Measurements from ENCODE around the gene NEURL2.
"Not testable (repeated sequence)": the region's sequence is repeated elsewhere in the genome, so short reads cannot be mapped to it uniquely, and the experiment has no call there.

The NEURL2 gene

GRCh38 chr20:45890985-45891983 lies at the start of gene NEURL2, which contains the start of gene CTSA:
TSS of gene NEURL2 (minus strand) at chr20:45891208. CDS start at chr20:45890991, 217 bp downstream.
TSS of gene CTSA (plus strand) at chr20:45891335. CDS start at chr20:45891569, 234 bp downstream.
- DNase-seq, result peak; percentile 41 to 65

GRCh38 chr20:45940469-45940868 lies 49.5 kb upstream of the NEURL2 start:
- no peak for DNase-seq

DNA sequence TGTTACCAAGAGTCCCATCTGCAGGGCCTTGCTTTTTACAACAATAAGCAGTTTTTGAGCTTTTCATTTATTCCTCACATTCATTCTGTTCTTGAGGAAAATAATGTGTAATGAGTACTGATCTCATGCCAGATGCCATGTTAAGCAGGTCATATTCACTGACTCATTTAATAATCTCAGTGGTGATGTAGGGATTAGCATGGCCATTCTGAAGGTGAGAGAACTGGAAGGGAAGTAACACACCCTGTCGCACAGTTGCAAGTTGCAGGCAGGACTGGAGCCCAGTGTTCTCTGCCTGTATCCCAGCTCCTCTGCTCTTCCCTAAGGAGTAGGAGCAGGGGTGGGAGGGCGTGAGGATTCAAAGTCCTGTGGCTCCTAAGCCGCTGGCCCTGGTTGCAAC lies 49.0 kb upstream of the NEURL2 start:
- no peak for DNase-seq

- DNase-seq, result no peak
Measured at GRCh38 chr20:45938727-45939438, 47.9 kb upstream of the NEURL2 start.

DNA sequence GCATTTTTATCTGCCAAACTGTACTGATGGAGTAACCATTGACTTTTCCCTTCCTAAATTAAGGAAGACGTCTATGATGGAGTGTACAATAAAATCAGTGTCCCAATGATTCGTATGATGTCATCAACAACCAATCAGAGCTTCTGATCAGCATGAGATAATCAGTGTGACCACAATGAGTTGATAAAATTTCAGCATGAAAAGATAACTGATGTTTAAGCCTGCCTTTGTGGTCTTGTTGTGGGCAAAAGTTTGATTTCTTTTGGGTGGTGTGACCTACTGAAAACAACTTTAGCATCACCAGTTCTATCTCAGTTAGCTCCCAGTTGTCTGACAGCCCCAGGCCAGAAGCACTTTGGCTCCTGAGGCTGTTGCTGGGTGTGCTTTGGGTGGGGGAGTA lies 46.8 kb upstream of the NEURL2 start:
- no peak for DNase-seq

DNA sequence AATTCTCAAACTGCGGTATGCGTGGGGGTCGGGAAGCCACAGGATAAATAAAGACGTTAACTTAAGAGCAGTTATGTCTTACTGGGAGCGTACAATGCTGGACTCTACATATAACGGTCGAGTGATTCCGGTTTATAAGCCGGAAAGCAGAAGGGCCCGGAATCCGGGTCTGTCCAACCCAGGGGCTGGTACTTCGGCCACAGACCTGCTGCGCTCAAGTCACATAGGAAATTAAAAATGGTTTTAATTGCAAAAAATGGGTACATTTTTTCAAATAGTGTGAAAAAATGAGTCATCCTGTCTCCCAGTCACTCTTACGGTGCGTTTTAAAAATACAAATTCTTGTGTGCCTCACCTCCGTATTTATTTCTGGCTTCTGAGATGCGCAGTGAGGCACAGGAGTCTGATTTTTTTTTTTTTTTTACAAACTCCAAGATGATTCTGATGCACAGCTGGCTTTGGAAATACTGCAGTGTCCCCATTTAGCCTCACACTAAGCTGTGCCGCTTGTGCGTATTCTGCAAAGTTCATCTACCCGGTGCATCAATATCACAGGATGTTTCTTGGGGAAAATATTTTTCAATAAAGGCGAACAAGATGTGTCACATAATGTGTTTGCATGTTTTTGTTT lies 44.5 kb upstream of the NEURL2 start:
- DNase-seq, result no peak

GRCh38 chr20:45934586-45935415 lies 43.8 kb upstream of the NEURL2 start, which contains the start of gene PCIF1:
TSS of gene PCIF1 (plus strand) at chr20:45934683. CDS start at chr20:45939000, 4,317 bp downstream.
- peak; percentile 93 to 98 for DNase-seq

- DNase-seq, result no peak
Measured at GRCh38 chr20:45934046-45934585, 43.1 kb upstream of the NEURL2 start.

DNA sequence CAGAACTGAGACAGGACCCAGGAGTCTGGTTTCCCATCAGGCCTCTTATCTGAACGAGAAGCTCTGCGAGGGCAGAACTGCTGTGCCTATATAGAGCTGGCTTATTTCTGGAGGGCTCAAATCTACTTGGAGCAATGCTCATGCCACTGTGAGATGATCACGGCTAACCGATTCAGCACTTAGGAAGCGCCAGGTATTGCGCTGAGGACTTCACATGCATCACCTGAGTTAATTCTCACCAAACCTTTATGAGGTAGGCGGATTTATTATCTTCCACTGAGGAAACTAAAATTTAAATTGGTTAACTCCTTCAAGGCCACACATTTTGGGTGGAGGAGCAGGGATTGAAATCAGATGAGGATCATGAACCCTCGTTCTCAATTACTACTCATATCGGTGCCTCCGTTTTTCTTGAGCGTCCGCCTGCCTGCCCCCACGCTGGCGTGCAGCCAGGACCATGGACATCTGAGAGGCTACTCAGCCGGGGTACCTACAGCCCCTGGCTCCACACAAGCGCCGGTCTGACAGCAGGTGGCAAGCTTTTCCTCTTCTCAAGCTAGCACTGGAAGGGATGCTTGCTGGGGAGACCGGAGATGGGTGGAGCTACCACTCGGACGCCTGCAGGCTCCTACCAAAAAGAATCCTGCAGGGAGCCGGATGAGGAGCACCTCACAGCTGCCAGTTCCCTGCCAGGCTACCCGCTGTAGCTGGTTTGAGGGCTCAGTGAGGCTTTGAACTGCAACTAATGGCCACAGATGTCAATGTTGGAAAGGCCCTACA lies 42.4 kb upstream of the NEURL2 start:
- peak; percentile 17 to 34 for DNase-seq

DNA sequence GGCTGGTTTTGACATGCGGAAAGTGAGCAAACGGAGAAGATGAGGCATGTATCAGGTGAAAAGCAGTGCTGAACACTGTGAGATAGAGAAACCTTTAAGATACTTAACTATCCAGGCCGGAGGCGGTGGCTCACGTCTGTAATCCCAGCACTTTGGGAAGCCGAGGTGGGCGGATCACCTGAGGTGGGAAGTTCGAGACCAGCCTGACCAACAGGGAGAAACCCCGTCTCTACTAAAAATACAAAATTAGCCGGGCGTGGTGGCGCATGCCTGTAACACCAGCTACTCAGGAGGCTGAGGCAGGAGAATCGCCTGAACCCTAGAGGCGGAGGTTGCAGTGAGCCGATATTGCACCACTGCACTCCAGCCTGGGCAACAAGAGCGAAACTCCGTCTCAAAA lies 40.7 kb upstream of the NEURL2 start:
- not testable (repeated sequence) for DNase-seq

DNA sequence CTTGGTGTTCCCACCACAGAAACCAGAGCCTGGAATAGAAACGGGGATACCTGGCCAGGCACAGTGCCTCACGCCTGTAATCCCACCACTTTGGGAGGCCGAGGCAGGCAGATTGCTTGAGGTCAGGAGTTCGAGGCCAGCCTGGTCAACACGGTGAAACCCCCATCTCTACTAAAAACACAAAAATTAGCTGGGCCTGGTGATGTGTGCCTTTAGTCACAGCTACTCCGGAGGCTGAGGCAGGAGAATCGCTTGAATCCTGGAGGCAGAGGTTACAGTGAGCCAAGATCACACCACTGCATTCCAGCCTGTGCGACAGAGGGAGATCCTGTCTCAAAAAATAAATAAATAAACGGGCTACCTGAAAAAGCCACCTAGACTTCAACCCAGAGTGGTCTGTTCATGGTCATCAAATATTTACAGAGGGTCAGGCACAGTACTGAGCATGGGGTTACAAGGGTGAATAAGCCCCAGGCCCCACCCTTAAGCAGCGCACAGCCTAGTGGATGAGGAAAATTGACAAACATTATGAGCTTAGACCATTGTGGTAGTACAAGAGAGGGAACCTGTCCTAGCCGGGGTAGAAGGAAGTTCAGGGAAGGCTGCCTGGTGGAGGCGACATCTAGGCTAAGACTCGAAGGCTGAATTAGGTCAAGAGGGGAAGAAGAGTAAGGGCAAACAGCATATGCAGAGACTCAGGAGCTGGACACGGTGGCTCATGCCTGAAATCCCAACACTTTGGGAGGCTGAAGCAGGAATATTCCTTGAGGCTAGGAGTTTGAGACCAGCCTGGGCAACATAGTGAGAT lies 36.3 kb upstream of the NEURL2 start:
- no peak for DNase-seq

- DNase-seq, result no peak
Measured at GRCh38 chr20:45926731-45927070, 35.7 kb upstream of the NEURL2 start.

DNA sequence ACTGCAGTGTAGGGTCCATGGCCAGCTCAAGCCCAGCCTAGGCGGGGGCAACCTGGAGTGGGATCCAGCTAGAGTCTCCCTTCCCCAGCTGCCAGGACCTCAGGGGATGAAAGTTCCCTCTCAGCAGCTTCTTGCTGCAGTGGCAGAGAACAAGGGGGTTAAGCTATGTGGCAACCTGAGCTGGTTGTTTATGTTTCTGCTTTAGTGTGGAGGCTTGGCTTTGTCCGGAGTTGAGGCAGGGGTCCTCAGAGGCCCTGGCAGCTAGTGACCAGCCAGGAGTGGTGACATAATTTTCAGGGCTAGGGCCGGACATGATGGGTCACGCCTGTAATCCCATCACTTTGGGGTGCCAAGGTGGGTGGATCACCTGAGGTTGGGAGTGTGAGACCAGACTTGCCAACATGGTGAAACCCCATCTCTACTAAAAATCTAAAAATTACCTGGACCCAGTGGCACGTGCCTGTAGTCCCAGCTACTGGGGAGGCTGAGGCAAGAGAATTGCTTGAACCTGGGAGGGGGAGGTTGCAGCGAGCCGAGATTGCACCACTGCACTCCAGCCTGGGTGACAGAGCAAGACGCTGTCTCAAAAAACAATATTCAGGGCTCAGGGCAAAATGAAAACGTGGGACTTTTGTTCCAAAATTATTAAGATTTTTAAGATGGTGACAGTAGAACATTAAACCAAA lies 35.0 kb upstream of the NEURL2 start:
- DNase-seq, result no peak

- peak in 1 of 2 donors; percentile 36 for DNase-seq
Measured at GRCh38 chr20:45924391-45925261, 33.6 kb upstream of the NEURL2 start.

DNA sequence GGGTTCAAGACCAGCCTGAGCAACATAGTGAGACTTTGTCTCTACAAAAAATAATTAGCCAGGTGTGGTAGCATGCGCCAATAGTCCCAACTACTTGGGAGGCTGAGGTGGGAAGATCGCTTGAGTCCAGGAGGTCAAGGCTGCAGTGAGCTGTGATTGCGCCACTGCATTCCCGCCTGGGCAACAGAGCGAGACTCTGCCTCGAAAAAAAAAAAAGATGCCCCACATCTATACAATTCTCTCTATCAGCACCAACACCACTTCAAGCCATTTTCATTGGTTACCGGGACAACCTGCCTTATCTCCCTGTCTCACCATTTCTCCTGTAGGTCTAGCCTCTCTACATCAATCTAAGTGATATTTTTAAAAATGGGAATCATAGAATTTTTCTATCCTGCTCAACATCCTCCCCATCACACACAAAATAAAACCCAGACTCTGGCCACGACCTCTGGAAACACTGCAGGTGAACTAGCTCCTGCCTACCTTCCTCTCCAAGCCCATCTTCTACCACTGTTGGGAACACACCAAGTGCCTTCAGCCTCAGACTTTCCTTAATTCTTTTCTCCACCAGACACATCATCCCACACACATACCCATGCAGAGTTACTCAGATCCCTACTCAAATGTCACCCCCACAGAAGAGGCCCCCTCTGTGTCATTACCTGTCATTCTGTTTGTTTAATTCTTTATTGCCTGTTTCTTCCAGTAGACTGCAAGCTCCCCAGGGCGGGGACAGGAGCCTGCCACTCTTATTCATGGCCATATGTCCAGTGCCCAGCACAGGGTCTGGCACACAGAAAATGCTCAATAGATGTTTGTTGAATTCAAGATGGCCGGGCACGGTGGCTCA lies 30.6 kb upstream of the NEURL2 start:
- DNase-seq, result no peak

DNA sequence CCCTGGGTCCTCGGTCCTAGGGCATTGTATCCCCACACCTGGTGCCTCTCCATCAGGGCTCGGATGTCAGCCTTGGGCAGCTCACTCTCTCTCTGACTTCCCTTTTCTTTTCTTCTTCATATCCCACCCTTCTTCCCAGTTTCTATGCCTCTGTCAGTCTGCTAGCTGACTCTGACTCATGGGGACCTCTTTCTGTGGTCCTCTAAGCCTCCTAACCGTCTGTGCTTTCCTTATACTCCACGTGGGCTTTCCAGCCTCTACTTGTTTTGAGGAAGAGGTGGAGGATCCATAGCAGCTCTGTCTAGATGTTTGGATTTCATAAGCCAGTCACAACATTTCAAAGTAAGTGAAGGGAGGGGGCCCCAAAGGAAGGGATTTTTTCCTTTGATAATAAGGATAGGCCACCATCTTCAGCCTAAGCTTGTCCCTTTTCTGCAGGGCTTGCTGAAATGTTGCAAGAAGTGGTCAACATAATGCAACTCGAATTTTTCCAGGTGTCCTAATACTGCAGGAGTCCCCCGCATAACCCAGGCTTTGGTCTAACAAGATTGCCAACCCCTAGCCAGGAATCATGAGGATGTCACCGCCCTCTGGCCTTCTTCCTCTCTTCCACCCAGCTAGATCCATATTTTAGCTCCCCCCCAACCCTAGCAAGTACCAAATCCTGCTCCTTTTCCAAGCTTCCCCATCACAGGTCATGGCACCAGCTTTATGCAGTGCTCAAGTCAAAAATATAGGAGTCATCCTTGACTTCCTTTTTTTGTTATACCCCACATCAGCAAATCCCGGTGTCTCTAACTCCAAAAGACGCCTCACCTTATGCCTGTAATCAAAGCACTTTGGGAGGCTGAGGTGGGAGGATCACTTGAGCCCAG lies 29.7 kb upstream of the NEURL2 start:
- no peak for DNase-seq

Data from bone marrow (tissue), 2 donors.